Measurements from ENCODE around the gene FOSB. TPM values are rescaled to one million over a fixed set of nuclear protein-coding genes. Genes with fewer than 3 reads are reported as not detected.

Gene FOSB
- total and polyA plus RNA-seq, 9 of the 15 experiments (the other 6 are each of a cell fraction or from before 2014, with no cell fraction given), result 0.11 to 2.7 (median 0.73) TPM

DNA sequence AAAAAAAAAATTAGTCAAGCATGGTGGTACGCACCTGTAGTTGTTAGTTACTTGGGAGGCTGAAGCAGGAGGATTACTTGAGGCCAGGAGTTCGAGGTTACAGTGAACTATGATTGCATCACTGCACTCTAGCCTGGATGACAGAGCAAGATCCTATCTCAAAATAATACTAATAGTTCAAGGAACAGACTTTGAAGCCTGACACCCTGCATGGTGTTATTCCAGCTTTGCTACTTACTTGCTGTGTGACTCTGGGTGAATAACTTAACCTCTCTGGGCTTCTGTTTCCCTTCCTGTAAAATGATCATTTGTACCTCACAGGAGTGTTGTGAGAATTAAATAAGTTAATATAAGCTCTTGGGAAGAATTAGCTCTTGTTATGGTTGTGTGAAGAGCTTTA, 3.5 kb upstream of the FOSB start (continued):
- TF ChIP-seq, protein P1, sequence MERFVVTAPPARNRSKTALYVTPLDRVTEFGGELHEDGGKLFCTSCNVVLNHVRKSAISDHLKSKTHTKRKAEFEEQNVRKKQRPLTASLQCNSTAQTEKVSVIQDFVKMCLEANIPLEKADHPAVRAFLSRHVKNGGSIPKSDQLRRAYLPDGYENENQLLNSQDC (CRISPR knock-in tag; IDR thresholded peaks at IDR 0.05), result no peak
- TF ChIP-seq BCOR (IDR thresholded peaks at IDR 0.05) (peak; percentile 98), ZNF586 (CRISPR knock-in tag; conservative IDR thresholded peaks at IDR 0.05) (no peak), CEBPG (CRISPR knock-in tag; IDR thresholded peaks at IDR 0.05) (peak; percentile 68; the same call in 1 of the 2 replicates), CEBPG (tag; conservative IDR thresholded peaks at IDR 0.05 in 1 of 2, IDR thresholded peaks at IDR 0.05 in 1 of 2) (peak; percentile 58 to 70; a peak in 3 of 4 replicates), ZNF134 (CRISPR knock-in tag; conservative IDR thresholded peaks at IDR 0.05) (no peak), RBM25 (IDR thresholded peaks at IDR 0.05; ENCODE audit: low read depth, low read length, severe bottlenecking) (peak; percentile 98), HMG20A (CRISPR knock-in tag; conservative IDR thresholded peaks at IDR 0.05) (no peak), KDM4B (IDR thresholded peaks at IDR 0.05; ENCODE audit: borderline replicate concordance in 2 of 2, low read depth in 1 of 2) (no peak), POLR3G (IDR thresholded peaks at IDR 0.05; ENCODE audit: extremely low read depth, insufficient read length, insufficient replicate concordance) (no peak), ZNF408 (CRISPR knock-in tag; IDR thresholded peaks at IDR 0.05; ENCODE audit: low read depth) (no peak), CHCHD3 (CRISPR knock-in tag; IDR thresholded peaks at IDR 0.05) (no peak), CC2D1A (IDR thresholded peaks at IDR 0.05) (no peak), TCF3 (CRISPR knock-in tag; IDR thresholded peaks at IDR 0.05) (no peak), ZNF274 (IDR thresholded peaks at IDR 0.05; ENCODE audit: borderline replicate concordance, low read depth, low read length) (no peak), CHD4 (IDR thresholded peaks at IDR 0.05; ENCODE audit: insufficient read depth, insufficient replicate concordance, low read depth, low read length, poor library complexity, severe bottlenecking) (peak; percentile 39), ZNF445 (CRISPR knock-in tag; IDR thresholded peaks at IDR 0.05; ENCODE audit: low read depth) (no peak), BHLHE40 (IDR thresholded peaks at IDR 0.05; ENCODE audit: low read length) (no peak)
- TF ChIP-seq, protein P2, sequence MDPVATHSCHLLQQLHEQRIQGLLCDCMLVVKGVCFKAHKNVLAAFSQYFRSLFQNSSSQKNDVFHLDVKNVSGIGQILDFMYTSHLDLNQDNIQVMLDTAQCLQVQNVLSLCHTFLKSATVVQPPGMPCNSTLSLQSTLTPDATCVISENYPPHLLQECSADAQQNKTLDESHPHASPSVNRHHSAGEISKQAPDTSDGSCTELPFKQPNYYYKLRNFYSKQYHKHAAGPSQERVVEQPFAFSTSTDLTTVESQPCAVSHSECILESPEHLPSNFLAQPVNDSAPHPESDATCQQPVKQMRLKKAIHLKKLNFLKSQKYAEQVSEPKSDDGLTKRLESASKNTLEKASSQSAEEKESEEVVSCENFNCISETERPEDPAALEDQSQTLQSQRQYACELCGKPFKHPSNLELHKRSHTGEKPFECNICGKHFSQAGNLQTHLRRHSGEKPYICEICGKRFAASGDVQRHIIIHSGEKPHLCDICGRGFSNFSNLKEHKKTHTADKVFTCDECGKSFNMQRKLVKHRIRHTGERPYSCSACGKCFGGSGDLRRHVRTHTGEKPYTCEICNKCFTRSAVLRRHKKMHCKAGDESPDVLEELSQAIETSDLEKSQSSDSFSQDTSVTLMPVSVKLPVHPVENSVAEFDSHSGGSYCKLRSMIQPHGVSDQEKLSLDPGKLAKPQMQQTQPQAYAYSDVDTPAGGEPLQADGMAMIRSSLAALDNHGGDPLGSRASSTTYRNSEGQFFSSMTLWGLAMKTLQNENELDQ (CRISPR knock-in tag; IDR thresholded peaks at IDR 0.05; ENCODE audit: borderline replicate concordance), result no peak
- TF ChIP-seq, protein P3, sequence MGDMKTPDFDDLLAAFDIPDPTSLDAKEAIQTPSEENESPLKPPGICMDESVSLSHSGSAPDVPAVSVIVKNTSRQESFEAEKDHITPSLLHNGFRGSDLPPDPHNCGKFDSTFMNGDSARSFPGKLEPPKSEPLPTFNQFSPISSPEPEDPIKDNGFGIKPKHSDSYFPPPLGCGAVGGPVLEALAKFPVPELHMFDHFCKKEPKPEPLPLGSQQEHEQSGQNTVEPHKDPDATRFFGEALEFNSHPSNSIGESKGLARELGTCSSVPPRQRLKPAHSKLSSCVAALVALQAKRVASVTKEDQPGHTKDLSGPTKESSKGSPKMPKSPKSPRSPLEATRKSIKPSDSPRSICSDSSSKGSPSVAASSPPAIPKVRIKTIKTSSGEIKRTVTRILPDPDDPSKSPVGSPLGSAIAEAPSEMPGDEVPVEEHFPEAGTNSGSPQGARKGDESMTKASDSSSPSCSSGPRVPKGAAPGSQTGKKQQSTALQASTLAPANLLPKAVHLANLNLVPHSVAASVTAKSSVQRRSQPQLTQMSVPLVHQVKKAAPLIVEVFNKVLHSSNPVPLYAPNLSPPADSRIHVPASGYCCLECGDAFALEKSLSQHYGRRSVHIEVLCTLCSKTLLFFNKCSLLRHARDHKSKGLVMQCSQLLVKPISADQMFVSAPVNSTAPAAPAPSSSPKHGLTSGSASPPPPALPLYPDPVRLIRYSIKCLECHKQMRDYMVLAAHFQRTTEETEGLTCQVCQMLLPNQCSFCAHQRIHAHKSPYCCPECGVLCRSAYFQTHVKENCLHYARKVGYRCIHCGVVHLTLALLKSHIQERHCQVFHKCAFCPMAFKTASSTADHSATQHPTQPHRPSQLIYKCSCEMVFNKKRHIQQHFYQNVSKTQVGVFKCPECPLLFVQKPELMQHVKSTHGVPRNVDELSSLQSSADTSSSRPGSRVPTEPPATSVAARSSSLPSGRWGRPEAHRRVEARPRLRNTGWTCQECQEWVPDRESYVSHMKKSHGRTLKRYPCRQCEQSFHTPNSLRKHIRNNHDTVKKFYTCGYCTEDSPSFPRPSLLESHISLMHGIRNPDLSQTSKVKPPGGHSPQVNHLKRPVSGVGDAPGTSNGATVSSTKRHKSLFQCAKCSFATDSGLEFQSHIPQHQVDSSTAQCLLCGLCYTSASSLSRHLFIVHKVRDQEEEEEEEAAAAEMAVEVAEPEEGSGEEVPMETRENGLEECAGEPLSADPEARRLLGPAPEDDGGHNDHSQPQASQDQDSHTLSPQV (IDR thresholded peaks at IDR 0.05), result no peak
